AG09319 (cell line): ENCODE results near the gene IKZF1.

ENCODE experiments used
- DNase-seq: peaks from one replicate; pipeline ENCODE4 v3.0.0-alpha.2; 2010; ENCODE audit warnings: low read depth; ENCODE audit errors: extremely low read depth
- TF ChIP-seq, protein P1 (sequence below): IDR thresholded peaks from 2 replicates; pipeline ENCODE4 v1.5.1; 2011; ENCODE audit warnings: low read depth, mild to moderate bottlenecking, inconsistent platforms, low read length, moderate library complexity

Gene IKZF1

DNA sequence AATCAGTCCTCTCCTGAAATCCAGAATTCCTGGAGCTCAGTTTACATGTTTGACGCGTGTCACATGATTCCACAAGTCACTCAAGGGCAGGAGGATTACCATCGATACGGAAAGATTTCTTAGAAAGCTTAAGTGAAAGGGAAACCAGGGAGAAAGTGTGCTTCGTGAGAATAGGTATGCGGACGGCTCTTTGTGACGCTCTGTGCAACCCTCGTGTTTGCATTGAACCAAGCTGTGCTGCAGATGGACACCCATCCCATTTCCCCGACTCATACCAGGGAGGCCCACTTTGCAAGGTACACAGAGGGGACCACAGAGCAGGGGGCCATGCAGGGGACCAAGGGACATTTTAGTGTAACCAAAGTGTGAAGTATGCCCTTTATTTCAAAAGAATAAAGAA lies 43.2 kb downstream of the IKZF1 start:
- TF ChIP-seq, protein P1, sequence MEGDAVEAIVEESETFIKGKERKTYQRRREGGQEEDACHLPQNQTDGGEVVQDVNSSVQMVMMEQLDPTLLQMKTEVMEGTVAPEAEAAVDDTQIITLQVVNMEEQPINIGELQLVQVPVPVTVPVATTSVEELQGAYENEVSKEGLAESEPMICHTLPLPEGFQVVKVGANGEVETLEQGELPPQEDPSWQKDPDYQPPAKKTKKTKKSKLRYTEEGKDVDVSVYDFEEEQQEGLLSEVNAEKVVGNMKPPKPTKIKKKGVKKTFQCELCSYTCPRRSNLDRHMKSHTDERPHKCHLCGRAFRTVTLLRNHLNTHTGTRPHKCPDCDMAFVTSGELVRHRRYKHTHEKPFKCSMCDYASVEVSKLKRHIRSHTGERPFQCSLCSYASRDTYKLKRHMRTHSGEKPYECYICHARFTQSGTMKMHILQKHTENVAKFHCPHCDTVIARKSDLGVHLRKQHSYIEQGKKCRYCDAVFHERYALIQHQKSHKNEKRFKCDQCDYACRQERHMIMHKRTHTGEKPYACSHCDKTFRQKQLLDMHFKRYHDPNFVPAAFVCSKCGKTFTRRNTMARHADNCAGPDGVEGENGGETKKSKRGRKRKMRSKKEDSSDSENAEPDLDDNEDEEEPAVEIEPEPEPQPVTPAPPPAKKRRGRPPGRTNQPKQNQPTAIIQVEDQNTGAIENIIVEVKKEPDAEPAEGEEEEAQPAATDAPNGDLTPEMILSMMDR: no peak
- DNase-seq: no peak

DNA sequence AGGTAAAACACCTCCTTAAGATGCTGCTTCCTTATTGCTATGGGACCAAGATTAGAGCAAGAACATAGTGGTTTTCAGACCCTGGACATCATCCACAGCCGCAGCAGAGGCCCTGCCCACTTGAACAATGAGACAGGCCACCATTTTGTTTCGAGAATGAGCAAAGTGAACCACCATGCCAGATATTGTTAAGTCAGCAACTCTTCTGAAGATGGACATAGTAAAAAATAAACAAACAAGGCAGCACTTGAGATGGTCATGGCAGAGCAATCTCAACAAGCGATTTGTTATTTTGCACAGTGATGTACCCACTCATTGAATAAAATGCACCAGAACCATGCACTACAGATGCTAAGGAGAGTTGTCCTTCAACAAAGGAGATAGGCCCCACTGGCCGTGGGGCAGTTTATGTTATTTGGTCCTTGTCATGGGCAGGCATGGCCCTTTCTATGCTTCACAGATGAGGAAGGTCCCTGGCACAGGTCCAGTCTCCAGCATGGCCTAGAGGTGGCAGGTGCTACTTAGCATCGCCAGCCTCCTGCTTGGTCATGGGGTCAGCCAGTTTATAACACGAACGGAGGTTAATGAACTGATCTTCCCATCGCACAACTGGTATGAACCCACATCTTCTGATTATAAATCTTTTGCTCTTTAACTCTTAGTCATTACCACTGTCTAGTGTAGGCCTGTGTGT lies 44.1 kb downstream of the IKZF1 start:
- TF ChIP-seq, protein P1: no peak
- DNase-seq: no peak

- TF ChIP-seq, protein P1: no peak
- no peak for DNase-seq
Measured at GRCh38 chr7:50349399-50349798, 44.9 kb downstream of the IKZF1 start.

DNA sequence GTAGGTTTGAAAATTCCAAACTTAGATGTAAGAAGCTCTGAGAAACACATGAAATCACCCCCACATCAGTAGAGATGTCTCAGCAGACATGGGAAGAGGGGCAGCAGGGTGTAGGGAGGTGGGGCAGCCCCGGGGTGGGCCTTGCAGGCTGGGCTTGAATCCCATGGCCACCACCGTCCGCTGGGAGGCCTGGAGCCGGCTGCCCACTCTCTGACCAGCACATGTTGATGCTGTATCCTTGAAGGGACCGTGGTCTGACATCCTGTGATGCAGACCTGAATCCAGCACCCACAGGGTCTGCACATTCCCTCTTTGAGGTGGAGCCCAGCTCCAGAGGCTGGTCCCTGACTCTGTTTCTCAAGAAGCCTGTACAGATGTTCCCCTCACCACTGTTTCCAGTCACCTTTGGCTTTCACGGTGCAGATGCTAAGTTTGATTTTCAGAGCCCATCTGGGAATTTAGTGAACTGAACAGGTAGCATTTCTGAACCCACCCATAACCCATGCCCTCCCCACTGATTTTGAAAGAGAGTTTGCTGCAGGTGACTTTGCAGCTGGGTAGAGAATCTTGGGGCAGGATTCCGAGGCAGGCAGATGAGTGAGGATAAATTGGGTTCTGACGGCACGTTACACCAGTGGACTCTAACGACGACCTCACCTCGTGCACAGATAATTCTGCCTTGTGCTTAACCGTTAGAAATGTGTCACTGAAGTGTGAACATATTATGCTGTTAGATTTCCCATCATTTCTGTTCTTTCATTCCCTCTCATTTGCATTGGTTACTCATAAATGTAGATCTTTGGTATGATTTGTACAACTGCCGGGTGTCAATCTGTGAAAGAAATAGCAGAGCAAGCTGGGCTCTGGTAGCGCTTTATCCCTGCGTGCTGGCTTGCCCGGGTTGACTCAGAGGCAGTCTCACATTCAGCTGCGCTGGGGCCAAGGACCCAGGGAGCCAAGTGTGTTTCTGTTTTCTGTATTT lies 45.7 kb downstream of the IKZF1 start:
- no peak for DNase-seq
- TF ChIP-seq, protein P1: no peak

- TF ChIP-seq, protein P1: no peak
- no peak for DNase-seq
Measured at GRCh38 chr7:50351267-50351666, 46.8 kb downstream of the IKZF1 start.

DNA sequence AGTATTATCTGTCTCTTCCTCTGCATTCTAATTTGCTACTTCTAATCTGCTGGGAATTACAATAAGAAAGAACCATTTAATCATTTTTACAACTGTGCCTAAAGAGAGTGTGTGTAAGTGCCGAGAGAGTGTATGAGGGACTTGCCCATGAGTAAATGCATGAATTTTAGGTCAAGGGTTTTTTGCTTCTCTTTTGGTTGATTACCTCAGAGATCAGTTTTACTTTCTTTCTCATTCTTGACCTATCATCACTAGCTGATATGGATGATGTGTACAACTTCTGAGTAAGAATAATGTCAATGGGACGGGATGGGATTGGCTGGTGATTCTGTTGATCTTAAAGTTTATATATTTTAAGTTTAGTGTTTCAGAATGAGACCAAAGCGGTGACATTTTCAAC lies 47.8 kb downstream of the IKZF1 start:
- DNase-seq: no peak
- TF ChIP-seq, protein P1: no peak

DNA sequence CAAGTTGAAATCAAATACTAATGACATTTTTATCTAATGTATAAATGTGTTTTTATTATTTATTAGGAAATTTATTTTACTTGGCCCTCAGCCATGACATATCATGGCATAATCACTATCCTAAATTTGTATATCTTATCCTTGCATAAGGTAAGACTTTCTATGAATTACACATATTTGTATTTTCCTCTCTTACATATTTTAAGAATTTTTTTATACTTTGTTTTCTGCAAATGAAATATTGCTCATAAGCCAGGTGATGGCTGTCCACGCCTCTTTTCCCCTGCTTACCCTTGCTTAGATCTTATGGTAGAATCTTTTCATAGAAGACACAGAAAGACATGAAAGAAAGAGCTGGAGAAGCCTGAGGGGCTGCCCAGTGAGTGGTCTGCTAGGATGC lies 48.2 kb downstream of the IKZF1 start:
- no peak for DNase-seq

More for the DNA sequence above, 48.2 kb downstream of the IKZF1 start:
- TF ChIP-seq, protein P1: no peak
